NOMO-1 treated with DMSO at 0.1 percent for 48 hours (cell line): ENCODE data around the gene CDH7.
A peak's percentile ranks its signal among the peaks of the same experiment; 100 is the strongest.

Source experiments
- DNase-seq: peaks from one replicate; lab custom pipeline; 2025; ENCODE audit not compliant: unreplicated experiment; lab: John Stamatoyannopoulos, UW

Gene CDH7

DNA sequence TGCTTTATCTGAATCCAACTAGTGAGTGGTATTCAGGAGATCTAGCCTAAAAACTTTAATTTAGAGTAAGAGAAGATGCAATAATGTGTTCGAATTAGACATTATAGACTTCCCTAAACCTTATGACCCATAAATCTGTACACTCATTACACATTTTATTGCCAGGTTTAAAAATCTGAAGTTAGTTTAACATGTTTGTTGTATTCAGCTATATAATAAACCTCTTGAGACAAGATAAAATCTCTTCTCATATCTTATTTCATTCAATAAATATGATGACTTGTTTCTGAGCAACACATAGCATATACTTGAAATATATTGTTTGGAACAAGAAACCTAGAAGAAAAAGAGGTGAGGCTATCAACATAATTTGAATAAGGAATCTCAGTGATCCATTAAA lies 150.7 kb downstream of the CDH7 start:
- no peak for DNase-seq

- DNase-seq: no peak
These were observed 155.8 kb downstream of the CDH7 start for GRCh38 chr18:65906621-65907034.

GRCh38 chr18:65907281-65907680 lies 156.5 kb downstream of the CDH7 start:
- DNase-seq: no peak

- DNase-seq: no peak
These were observed 168.2 kb downstream of the CDH7 start for GRCh38 chr18:65919018-65919417.

- no peak for DNase-seq
These were observed 168.9 kb downstream of the CDH7 start for GRCh38 chr18:65919663-65920062.

GRCh38 chr18:65922103-65922502 lies 171.3 kb downstream of the CDH7 start:
- no peak for DNase-seq

DNA sequence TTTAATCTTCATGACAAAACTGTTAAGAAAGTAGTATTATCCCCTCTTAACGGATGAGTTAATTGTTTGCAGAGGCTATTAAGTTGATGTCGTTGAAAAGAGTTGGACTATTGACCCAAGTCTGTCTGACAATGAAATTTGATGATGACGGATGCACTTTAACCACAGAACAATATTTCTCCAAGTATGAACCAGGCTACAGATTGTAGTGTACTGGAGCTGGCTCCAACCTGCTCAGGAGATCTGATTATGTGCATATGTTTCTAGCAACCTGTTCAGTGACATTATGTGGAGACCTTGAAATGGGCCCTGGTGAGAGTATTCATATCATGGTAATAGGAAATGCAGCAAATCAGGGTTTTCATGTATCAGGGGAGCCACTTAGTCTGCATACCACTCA lies 174.1 kb downstream of the CDH7 start:
- no peak for DNase-seq

- no peak for DNase-seq
These were observed 184.1 kb downstream of the CDH7 start for GRCh38 chr18:65934874-65935273.

- no peak for DNase-seq
These were observed 185.9 kb downstream of the CDH7 start for GRCh38 chr18:65936678-65937077.

DNA sequence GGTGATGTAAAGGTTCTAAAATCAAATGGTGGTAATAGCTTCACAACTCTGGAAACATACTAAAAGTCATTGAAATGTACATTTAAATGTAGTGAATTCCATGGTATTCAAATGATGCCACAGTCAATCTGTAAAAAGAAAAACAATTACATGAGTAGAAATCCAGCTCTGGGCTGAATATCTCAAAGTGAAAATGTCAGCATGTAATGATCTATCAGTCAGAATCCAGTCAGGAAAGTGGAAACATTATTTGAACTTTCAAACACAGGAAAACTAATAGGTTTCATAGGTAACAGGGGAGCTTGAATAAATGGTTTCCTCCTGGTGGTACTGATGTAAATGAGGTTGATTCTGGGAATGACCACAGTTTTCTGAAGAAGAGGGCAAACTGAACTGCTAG lies 186.4 kb downstream of the CDH7 start:
- no peak for DNase-seq

- DNase-seq: peak; percentile 47
These were observed 188.0 kb downstream of the CDH7 start for GRCh38 chr18:65938592-65939372.
